Neural cell (in vitro differentiated cells): ENCODE data around the gene IQGAP2. TPM values are rescaled to one million over a fixed set of nuclear protein-coding genes. Genes with fewer than 3 reads are reported as not detected.
"Not testable (repeated sequence)": the region's sequence is repeated elsewhere in the genome, so short reads cannot be mapped to it uniquely, and the experiment has no call there.

ENCODE experiments used
- H2AFZ ChIP-seq: fragments of 200-600, 300-800 bp; sonication (generic), shearing (Covaris generic); 2 replicates; pipeline ENCODE4 v1.6.0; 2014; ENCODE audit warnings: low read depth, mild to moderate bottlenecking, antibody characterized with exemption, low read length, moderate library complexity
- H3F3A ChIP-seq: fragments of 200-600 bp; shearing (Covaris generic); 2 replicates; pipeline ENCODE4 v1.6.1; 2016; ENCODE audit warnings: mild to moderate bottlenecking, moderate library complexity, mixed read lengths, antibody characterized with exemption, low read length; ENCODE audit not compliant: insufficient read depth, poor library complexity, severe bottlenecking
- H3K27ac ChIP-seq: fragments of 200-600, 300-800 bp; sonication (generic), shearing (Covaris generic); 2 replicates; pipeline ENCODE4 v1.5.1; 2014; ENCODE audit warnings: mild to moderate bottlenecking, low read length, moderate library complexity
- H3K27me3 ChIP-seq: fragments of 300-800, 200-600 bp; sonication (generic), shearing (Covaris generic); 2 replicates; pipeline ENCODE4 v1.6.0; 2014; ENCODE audit warnings: mild to moderate bottlenecking, low read depth, low read length, moderate library complexity; ENCODE audit not compliant: insufficient read depth
- H3K36me3 ChIP-seq: fragments of 300-800, 200-600 bp; sonication (generic), shearing (Covaris generic); 2 replicates; pipeline ENCODE4 v1.5.1; 2014; ENCODE audit warnings: mild to moderate bottlenecking, antibody characterized with exemption, low read length, moderate library complexity; ENCODE audit not compliant: insufficient read depth
- H3K4me2 ChIP-seq: fragments of 300-800, 200-600 bp; sonication (generic), shearing (Covaris generic); 2 replicates; pipeline ENCODE4 v1.6.0; 2014; ENCODE audit warnings: mild to moderate bottlenecking, low read length
- H3K4me3 ChIP-seq: fragments of 300-800, 200-600 bp; sonication (generic), shearing (Covaris generic); 2 replicates; pipeline ENCODE4 v1.5.1; 2014; ENCODE audit warnings: mild to moderate bottlenecking, low read length, moderate library complexity
- H3K79me2 ChIP-seq: fragments of 200-600 bp; shearing (Covaris generic); replicated peaks from 2 replicates; pipeline ENCODE4 v1.6.0; 2014; ENCODE audit warnings: mild to moderate bottlenecking, low read length, moderate library complexity; ENCODE audit not compliant: insufficient read depth
- H3K9ac ChIP-seq: fragments of 300-800, 200-600 bp; sonication (generic), shearing (Covaris generic); 2 replicates; pipeline ENCODE4 v1.6.1; 2016; ENCODE audit warnings: mild to moderate bottlenecking, low read length, mixed read lengths
- H3K9me2 ChIP-seq: fragments of 200-600 bp; shearing (Covaris generic); 2 replicates; pipeline ENCODE4 v1.6.1; 2016; ENCODE audit warnings: mild to moderate bottlenecking, low read length, mixed read lengths; ENCODE audit not compliant: insufficient read depth
- H3K9me3 ChIP-seq: fragments of 200-600, 300-800 bp; sonication (generic), shearing (Covaris generic); 2 replicates; pipeline ENCODE4 v1.6.1; 2016; ENCODE audit warnings: mild to moderate bottlenecking, mixed run types, low read length, moderate library complexity, mixed read lengths
- H4K20me1 ChIP-seq: fragments of 200-600 bp; shearing (Covaris generic); 2 replicates; pipeline ENCODE4 v1.6.1; 2016; ENCODE audit warnings: mild to moderate bottlenecking, mixed run types; ENCODE audit not compliant: insufficient read depth
- EP300 ChIP-seq: fragments of 450-650 bp; conservative IDR thresholded peaks from 2 replicates; pipeline ENCODE4 v1.6.1; 2014; ENCODE audit warnings: antibody characterized with exemption, mild to moderate bottlenecking, moderate library complexity; ENCODE audit not compliant: poor library complexity, severe bottlenecking
- EZH2 ChIP-seq: fragments of 200-600, 300-800 bp; shearing (Covaris generic), sonication (generic); IDR thresholded peaks from 2 replicates; pipeline ENCODE4 v1.6.1; 2014; ENCODE audit warnings: antibody characterized with exemption, low read length, borderline replicate concordance, mild to moderate bottlenecking; ENCODE audit not compliant: insufficient read depth, poor library complexity, severe bottlenecking
- MXI1 ChIP-seq: fragments of 450-650 bp; conservative IDR thresholded peaks from 2 replicates; pipeline ENCODE4 v1.6.1; 2014; ENCODE audit warnings: antibody characterized with exemption, mild to moderate bottlenecking; ENCODE audit not compliant: poor library complexity, severe bottlenecking
- POLR2AphosphoS5 ChIP-seq: IDR thresholded peaks from 2 replicates; pipeline ENCODE4 v1.6.1; 2012
- RAD21 ChIP-seq: fragments of 450-650 bp; conservative IDR thresholded peaks from 2 replicates; pipeline ENCODE4 v1.6.1; 2014; ENCODE audit warnings: antibody characterized with exemption, mild to moderate bottlenecking, moderate library complexity
- REST ChIP-seq: IDR thresholded peaks from 2 replicates; pipeline ENCODE4 v1.6.1; 2012; ENCODE audit warnings: borderline replicate concordance
- SMC3 ChIP-seq: fragments of 450-650 bp; conservative IDR thresholded peaks from 2 replicates; pipeline ENCODE4 v1.6.1; 2014; ENCODE audit warnings: antibody characterized with exemption, mild to moderate bottlenecking, moderate library complexity; ENCODE audit not compliant: poor library complexity
- TAF1 ChIP-seq: IDR thresholded peaks from 2 replicates; pipeline ENCODE4 v1.6.1; 2012; ENCODE audit warnings: low read depth
- polyA plus RNA-seq: library from polyadenylated mRNA; depleted of rRNA; stranded (reverse); fragments of >200 nt; gene quantifications from 2 replicates; pipeline ENCODE4 v1.2.3, GENCODE V29; 2014
- TF ChIP-seq, protein P1 (sequence below): fragments of 450-650 bp; IDR thresholded peaks from 2 replicates; pipeline ENCODE4 v1.5.1; 2014; ENCODE audit warnings: antibody characterized with exemption, mild to moderate bottlenecking, moderate library complexity; ENCODE audit not compliant: poor library complexity, severe bottlenecking

IQGAP2 gene
- polyA plus RNA-seq, 1 donor from 2014 or later: 5.2 TPM

- Histone ChIP-seq H3K9me2 (no peaks in the 10 kb centered on the region), H3K36me3 (no peaks in the 10 kb centered on the region), H3K79me2 (no peaks in the 10 kb centered on the region), H3K9ac (no peak overlapping the region), H3K27ac (peak overlapping the region; percentile 10), H2AFZ (no peak overlapping the region), H3F3A (no peaks in the 10 kb centered on the region), H3K9me3 (no peaks in the 10 kb centered on the region), H4K20me1 (no peaks in the 10 kb centered on the region), H3K4me2 (no peak overlapping the region), H3K27me3 (no peaks in the 10 kb centered on the region), H3K4me3 (peak overlapping the region; percentile 4)
- TF ChIP-seq MXI1 (no peak), TAF1 (no peak), EP300 (peak; percentile 37), REST (no peak), SMC3 (no peak), POLR2AphosphoS5 (peak; percentile 43)
- TF ChIP-seq, protein P1, sequence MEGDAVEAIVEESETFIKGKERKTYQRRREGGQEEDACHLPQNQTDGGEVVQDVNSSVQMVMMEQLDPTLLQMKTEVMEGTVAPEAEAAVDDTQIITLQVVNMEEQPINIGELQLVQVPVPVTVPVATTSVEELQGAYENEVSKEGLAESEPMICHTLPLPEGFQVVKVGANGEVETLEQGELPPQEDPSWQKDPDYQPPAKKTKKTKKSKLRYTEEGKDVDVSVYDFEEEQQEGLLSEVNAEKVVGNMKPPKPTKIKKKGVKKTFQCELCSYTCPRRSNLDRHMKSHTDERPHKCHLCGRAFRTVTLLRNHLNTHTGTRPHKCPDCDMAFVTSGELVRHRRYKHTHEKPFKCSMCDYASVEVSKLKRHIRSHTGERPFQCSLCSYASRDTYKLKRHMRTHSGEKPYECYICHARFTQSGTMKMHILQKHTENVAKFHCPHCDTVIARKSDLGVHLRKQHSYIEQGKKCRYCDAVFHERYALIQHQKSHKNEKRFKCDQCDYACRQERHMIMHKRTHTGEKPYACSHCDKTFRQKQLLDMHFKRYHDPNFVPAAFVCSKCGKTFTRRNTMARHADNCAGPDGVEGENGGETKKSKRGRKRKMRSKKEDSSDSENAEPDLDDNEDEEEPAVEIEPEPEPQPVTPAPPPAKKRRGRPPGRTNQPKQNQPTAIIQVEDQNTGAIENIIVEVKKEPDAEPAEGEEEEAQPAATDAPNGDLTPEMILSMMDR: no peak
Observed at GRCh38 chr5:76677849-76678472, 274.9 kb downstream of the IQGAP2 start.

GRCh38 chr5:76679231-76679630 is 276.1 kb downstream of the IQGAP2 start:
- no peaks in the 10 kb centered on the region for H3K9me2 ChIP-seq
- H4K20me1 ChIP-seq: no peaks in the 10 kb centered on the region
- H3K27ac ChIP-seq: no peak overlapping the region
- no peaks in the 10 kb centered on the region for H3K36me3 ChIP-seq
- H3K9ac ChIP-seq: no peak overlapping the region
- H3K4me2 ChIP-seq: no peak overlapping the region
- no peaks in the 10 kb centered on the region for H3K27me3 ChIP-seq
- TF ChIP-seq, protein P1: no peak
- no peak for TF ChIP-seq POLR2AphosphoS5
- no peak for TF ChIP-seq REST
- TF ChIP-seq SMC3: no peak
- no peak for TF ChIP-seq TAF1
- no peak for TF ChIP-seq MXI1
- TF ChIP-seq EP300: no peak
- TF ChIP-seq EZH2: no peak
- no peak for TF ChIP-seq RAD21
- no peak overlapping the region for H3K4me3 ChIP-seq
- H3F3A ChIP-seq: no peaks in the 10 kb centered on the region
- H2AFZ ChIP-seq: no peak overlapping the region
- no peaks in the 10 kb centered on the region for H3K79me2 ChIP-seq
- H3K9me3 ChIP-seq: no peaks in the 10 kb centered on the region

DNA sequence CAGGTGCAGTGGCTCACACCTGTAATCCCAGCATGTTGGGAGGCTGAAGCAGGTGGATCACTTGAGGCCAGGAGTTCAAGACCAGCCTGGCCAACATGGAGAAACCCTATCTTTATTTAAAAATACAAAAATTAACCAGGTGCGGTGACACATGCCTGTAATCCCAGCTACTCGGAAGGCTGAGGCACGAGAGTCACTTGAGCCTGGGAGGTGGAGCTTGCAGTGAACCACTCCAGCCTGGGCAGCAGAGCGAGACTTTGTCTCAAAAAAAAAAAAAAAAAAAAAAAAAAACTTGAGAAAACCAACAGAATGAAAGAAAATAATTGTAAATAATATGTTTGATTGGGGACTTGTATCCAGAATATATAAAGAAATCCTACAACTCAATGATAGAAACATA is 277.7 kb downstream of the IQGAP2 start:
- H3K4me3 ChIP-seq, H3F3A ChIP-seq, H3K27me3 ChIP-seq, H4K20me1 ChIP-seq, H3K4me2 ChIP-seq, H3K36me3 ChIP-seq, H3K9ac ChIP-seq, H3K9me3 ChIP-seq, H2AFZ ChIP-seq, H3K79me2 ChIP-seq, H3K9me2 ChIP-seq, H3K27ac ChIP-seq: not testable (repeated sequence)
